NCI-H2029 (cell line): Measurements from ENCODE around the gene SERGEF.
"Not testable (repeated sequence)": the region's sequence is repeated elsewhere in the genome, so short reads cannot be mapped to it uniquely, and the experiment has no call there.

Experiments
- DNase-seq: peaks from one replicate; lab custom pipeline; 2025; lab: John Stamatoyannopoulos, UW

The SERGEF gene

GRCh38 chr11:18000128-18000527 is 12.7 kb downstream of the SERGEF start:
- not testable (repeated sequence) for DNase-seq

- peak; percentile 41 for DNase-seq
Observed at GRCh38 chr11:17992916-17993315, 19.9 kb downstream of the SERGEF start.

GRCh38 chr11:17991783-17992433 is 20.9 kb downstream of the SERGEF start:
- DNase-seq, result peak; percentile 14

GRCh38 chr11:17989306-17989705 is 23.5 kb downstream of the SERGEF start:
- DNase-seq, result peak; percentile 25

DNA sequence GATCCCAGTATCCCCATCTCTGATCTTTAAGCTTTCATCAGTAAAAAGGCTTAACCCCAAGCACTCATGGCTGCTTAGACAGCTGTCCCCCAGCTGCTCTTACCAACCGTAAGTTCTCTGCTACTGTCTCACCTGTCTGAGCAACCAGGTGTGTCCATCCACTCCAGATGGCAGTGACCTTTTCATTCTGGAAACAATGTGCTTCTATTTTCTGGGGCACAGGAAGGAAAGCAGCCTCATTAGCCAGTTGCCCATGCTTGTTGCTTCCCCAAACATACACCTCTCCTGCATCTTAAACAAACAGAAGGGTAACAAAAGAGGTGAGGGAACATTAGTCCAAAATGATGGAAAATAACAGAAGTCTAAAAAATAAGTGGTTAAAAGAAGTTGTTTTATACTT is 24.4 kb downstream of the SERGEF start:
- DNase-seq, result peak; percentile 86

GRCh38 chr11:17987826-17988225 is 25.0 kb downstream of the SERGEF start:
- no peak for DNase-seq

DNA sequence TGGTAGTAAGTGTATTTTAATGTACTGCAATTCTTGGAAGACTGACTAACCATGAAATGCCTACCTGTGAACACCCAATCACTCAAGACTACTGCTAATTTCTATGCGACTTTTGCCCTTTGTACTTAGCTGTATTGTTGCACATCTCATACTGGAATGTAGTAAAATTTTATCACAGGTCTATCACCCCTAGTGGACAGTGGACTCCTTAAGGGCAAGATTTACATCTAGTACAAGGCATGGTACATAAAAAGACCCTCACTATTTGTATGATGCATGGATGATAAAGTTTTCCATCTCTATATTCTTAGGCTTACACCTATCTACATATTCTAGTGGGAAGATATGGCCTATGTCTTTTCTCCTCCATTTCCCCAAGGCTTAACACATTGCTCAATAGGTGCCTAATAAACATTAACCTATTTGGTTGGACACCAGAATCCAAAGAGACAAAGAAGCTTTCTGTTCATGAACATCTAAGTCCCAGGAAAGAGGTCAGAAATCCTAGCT is 26.1 kb downstream of the SERGEF start:
- DNase-seq, result no peak

- peak; percentile 20 for DNase-seq
Observed at GRCh38 chr11:17986007-17986710, 26.7 kb downstream of the SERGEF start.

- DNase-seq, result peak; percentile 58
Observed at GRCh38 chr11:17985517-17985916, 27.3 kb downstream of the SERGEF start.

GRCh38 chr11:17983569-17983968 is 29.3 kb downstream of the SERGEF start:
- no peak for DNase-seq

GRCh38 chr11:17979770-17980371 is 33.0 kb downstream of the SERGEF start:
- DNase-seq, result peak; percentile 13

- DNase-seq, result peak; percentile 70
Observed at GRCh38 chr11:17978553-17979287, 34.1 kb downstream of the SERGEF start.

DNA sequence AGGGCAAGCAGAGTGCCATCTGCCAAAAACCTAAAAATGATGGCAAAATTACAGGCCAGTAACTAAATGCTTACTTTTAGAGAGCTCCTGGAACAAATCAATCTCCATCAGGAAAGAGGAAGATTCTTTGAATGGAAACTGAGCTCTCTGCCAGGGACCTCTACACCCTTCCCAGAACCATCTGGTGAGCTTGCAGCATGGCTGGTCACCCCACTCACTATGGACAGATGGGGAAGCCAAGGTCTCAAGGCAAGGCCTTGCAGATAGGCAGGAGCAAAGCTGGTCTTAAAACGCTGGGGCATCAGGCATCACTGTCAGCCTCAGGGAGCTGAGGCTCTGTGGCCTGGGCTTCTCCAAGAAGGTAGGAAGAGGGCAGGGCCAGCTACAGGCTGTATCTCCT is 36.2 kb downstream of the SERGEF start:
- DNase-seq, result no peak

DNA sequence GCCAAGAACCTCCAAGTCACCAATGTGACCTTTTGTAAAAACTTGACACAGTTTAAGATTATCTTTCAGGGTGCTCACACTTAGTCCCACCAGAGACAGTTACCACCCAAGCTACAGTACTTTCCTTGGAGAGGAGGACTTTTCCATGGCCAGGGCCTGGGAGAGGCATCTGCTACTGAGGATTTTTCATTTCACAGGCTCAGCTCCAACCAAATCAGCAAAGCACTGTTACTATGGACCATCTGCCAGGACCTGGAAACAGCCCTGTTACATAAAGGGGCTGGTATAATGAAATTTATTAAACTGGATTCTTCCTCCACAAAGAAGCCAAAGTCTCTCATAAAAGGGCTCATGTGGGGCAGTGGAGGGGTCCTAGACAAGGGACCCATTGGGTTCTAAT is 38.6 kb downstream of the SERGEF start:
- DNase-seq, result no peak

- DNase-seq, result no peak
Observed at GRCh38 chr11:17972987-17973386, 39.9 kb downstream of the SERGEF start.

DNA sequence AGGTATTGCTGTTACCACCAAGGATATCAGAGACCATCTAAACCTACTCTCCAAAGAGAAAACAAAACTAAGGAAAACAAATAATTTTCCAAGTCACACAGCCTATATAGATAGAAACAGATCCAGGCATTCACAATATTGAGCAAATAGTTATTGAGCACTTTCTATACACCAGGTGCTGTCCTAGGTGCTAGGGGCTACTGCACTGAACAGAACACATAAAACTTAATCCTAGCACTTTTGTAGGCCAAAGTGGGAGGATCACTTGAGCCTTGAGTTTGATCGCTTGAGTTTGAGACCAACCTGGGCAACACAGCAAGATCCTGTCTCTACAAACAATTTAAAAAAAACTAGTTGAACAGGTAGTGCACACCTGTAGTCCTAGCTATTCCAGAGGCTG is 44.6 kb downstream of the SERGEF start:
- no peak for DNase-seq

- no peak for DNase-seq
Observed at GRCh38 chr11:17967661-17968060, 45.2 kb downstream of the SERGEF start.

DNA sequence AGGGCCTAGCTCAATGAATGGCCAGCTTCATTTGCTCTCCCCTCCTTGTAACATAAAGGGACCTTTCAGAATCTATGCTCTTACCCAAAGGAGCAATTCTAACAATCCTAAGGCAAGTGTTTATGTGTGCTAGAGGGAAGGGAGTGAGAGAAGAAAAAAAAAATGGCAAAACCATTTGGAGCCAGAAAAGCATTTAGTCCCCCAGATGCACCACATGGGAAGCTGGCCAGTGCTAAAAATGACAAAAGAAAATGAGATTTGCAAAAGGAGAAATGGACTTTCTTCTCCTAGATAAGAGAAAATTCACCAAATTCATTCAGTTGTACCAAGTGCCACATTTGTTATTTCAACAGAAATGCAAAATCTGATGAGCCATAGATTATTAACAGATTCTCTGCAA is 52.8 kb downstream of the SERGEF start:
- no peak for DNase-seq

DNA sequence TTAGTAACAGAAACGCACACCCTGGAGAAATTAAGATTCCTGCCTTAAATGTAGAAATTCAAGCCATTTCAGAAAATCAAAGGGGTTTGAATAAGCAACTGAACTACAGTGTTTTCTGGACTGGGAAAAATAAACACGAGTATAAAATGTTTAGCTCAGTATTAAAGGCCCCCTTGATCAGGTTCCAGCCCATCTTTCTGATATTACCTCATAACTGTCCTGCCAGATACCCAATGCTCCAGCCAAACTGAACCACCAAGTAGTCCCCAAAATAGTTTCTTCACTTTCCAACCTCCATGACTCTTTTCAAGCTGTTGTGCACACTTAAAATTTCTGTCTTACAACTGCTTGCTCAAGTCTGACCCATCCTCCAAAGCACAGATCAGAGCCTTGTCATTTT is 54.4 kb downstream of the SERGEF start:
- no peak for DNase-seq

- DNase-seq, result no peak
Observed at GRCh38 chr11:17954395-17955252, 58.2 kb downstream of the SERGEF start.

GRCh38 chr11:17952487-17952886 is 60.4 kb downstream of the SERGEF start:
- no peak for DNase-seq
